OCI-LY7 (cell line): ENCODE measurements around the gene CGN. TPM values are rescaled to one million over a fixed set of nuclear protein-coding genes. Genes with fewer than 3 reads are reported as not detected.

Source experiments
- BruUV-seq: library from RNA; stranded (reverse); fragments of 400-500 nt; replicated peaks from 2 replicates; lab custom pipeline; 2021; lab: Mats Ljungman, UMichigan
- CTCF ChIA-PET: fragments of 300-600 bp; sonication (Branson Sonifier 250); formaldehyde crosslinking; loops from one replicate; lab custom pipeline; 2022; ENCODE audit warnings: antibody characterized with exemption; ENCODE audit not compliant: unreplicated experiment; lab: Charles Lee
- POLR2A ChIA-PET: fragments of 300-600 bp; sonication (Branson Sonifier 250); formaldehyde crosslinking; loops from one replicate; lab custom pipeline; 2022; ENCODE audit warnings: antibody characterized with exemption; lab: Charles Lee
- DNase-seq: peaks from one replicate; pipeline ENCODE4 v3.0.0-alpha.2; 2015; ENCODE audit warnings: low spot score
- H2AFZ ChIP-seq: fragments of 200-600 bp; sonication (generic), shearing (Covaris generic); 2 replicates; pipeline ENCODE4 v1.6.1; 2014; ENCODE audit warnings: mild to moderate bottlenecking, antibody characterized with exemption, low read length, moderate library complexity
- H3K27ac ChIP-seq: fragments of 200-600 bp; sonication (generic); 2 replicates; pipeline ENCODE4 v1.5.1; 2014; ENCODE audit warnings: mixed run types, low read depth, mild to moderate bottlenecking, moderate library complexity, low read length, inconsistent platforms; ENCODE audit not compliant: poor library complexity, severe bottlenecking
- H3K36me3 ChIP-seq: fragments of 200-600 bp; sonication (generic); 2 replicates; pipeline ENCODE4 v1.6.1; 2014; ENCODE audit warnings: mild to moderate bottlenecking, antibody characterized with exemption, low read length, moderate library complexity, mixed read lengths; ENCODE audit not compliant: insufficient read depth
- H3K4me1 ChIP-seq: fragments of 200-600 bp; sonication (generic); 2 replicates; pipeline ENCODE4 v1.5.1; 2014; ENCODE audit warnings: mild to moderate bottlenecking, low read length; ENCODE audit not compliant: insufficient read depth, poor library complexity, severe bottlenecking
- H3K4me2 ChIP-seq: fragments of 200-600 bp; sonication (generic); 2 replicates; pipeline ENCODE4 v1.6.1; 2014; ENCODE audit warnings: mild to moderate bottlenecking, low read length
- H3K4me3 ChIP-seq: fragments of 200-600 bp; sonication (generic); 2 replicates; pipeline ENCODE4 v1.5.1; 2014; ENCODE audit warnings: mild to moderate bottlenecking, low read depth, low read length; ENCODE audit not compliant: poor library complexity, severe bottlenecking
- H3K79me2 ChIP-seq: fragments of 200-600 bp; sonication (generic); 2 replicates; pipeline ENCODE4 v1.6.1; 2016; ENCODE audit warnings: low read depth, mild to moderate bottlenecking, low read length, moderate library complexity, mixed read lengths; ENCODE audit not compliant: insufficient read depth
- H3K9me2 ChIP-seq: fragments of 200-600 bp; sonication (generic); 2 replicates; pipeline ENCODE4 v1.6.1; 2016; ENCODE audit warnings: mild to moderate bottlenecking, low read length, mixed read lengths; ENCODE audit not compliant: insufficient read depth
- H3K9me3 ChIP-seq: fragments of 200-600 bp; sonication (generic); 2 replicates; pipeline ENCODE4 v1.6.1; 2014; ENCODE audit warnings: mild to moderate bottlenecking, mixed run types, low read length, mixed read lengths
- H4K20me1 ChIP-seq: fragments of 200-600 bp; sonication (generic); 2 replicates; pipeline ENCODE4 v1.6.1; 2014; ENCODE audit warnings: mild to moderate bottlenecking, antibody characterized with exemption, low read length, moderate library complexity, mixed read lengths; ENCODE audit not compliant: insufficient read depth
- CTCF ChIP-seq: fragments of 200-600 bp; sonication (generic); conservative IDR thresholded peaks from 2 replicates; pipeline ENCODE4 v1.5.1; 2014; ENCODE audit warnings: mild to moderate bottlenecking, antibody characterized with exemption, low read length, moderate library complexity, mixed read lengths
- EZH2phosphoT487 ChIP-seq: fragments of 200-600 bp; sonication (generic); IDR thresholded peaks from 2 replicates; pipeline ENCODE4 v1.6.1; 2018; ENCODE audit warnings: low read depth, borderline replicate concordance, mild to moderate bottlenecking, mixed run types, antibody characterized with exemption, low read length, moderate library complexity, mixed read lengths
- intact Hi-C: fragments of 100-400 bp; cut with micrococcal nuclease; formaldehyde crosslinking; loops from one replicate; pipeline ENCODE4 v1.10.0; 2022; ENCODE audit not compliant: unreplicated experiment
- total RNA-seq, 2 experiments: library from RNA; depleted of rRNA in 1 of 2; stranded (reverse); fragments of >200 nt in 1 of 2; shearing (Covaris generic) in 1 of 2; gene quantifications; 2 replicates each; pipeline ENCODE4 v1.2.3, GENCODE V29; 2014 to 2022

The CGN gene
- total RNA-seq, 2 experiments from 2014 or later, result 1.7 to 5.5 TPM

GRCh38 chr1:151509350-151510019, 1.7 kb upstream of the CGN start:
- no peaks in the 10 kb centered on the region for H3K9me3 ChIP-seq
- no peak overlapping the region for H3K4me2 ChIP-seq
- ChIA-PET POLR2A (no interaction called here), CTCF (no interaction called here)
- H3K4me3 ChIP-seq, result no peak overlapping the region
- intact Hi-C loops, result loop anchor here (5.0 kb wide), 1 partner anchor 162 kb away; the partner anchor contains the start of gene RFX5
- no peak overlapping the region for H3K27ac ChIP-seq
- H3K9me2 ChIP-seq, result no peaks in the 10 kb centered on the region
- BruUV-seq, result no TSS peak
- no peak overlapping the region for H2AFZ ChIP-seq
- peaks cover 32% of the 10 kb centered on the region for H3K4me1 ChIP-seq
- no peaks in the 10 kb centered on the region for H3K79me2 ChIP-seq
- TF ChIP-seq CTCF (no peak), EZH2phosphoT487 (no peak)
- no peaks in the 10 kb centered on the region for H3K36me3 ChIP-seq
- no peaks in the 10 kb centered on the region for H4K20me1 ChIP-seq
- DNase-seq, result no peak

DNA sequence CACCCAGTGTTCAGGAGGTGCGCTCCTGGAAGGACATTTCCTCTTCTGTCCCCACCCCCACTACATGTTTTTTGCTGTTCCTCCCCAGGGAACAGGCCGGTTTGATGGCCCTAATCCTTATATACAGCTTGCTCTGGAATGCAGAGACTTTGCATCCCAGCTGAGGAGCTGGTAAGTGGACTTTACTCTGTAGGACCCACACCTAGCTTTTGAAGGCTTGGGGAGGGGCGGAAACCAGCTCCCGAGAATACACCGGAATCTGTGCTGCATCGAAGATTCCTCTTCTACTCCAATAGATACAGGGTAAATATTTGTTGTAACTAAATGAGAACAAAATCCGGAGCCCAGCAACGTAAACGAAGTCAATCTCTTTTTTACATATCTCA, 1.2 kb upstream of the CGN start:
- H4K20me1 ChIP-seq, result no peaks in the 10 kb centered on the region
- H3K36me3 ChIP-seq, result no peaks in the 10 kb centered on the region
- BruUV-seq, result no TSS peak
- H3K79me2 ChIP-seq, result no peaks in the 10 kb centered on the region
- intact Hi-C loops, result loop anchor here (5.0 kb wide), 1 partner anchor 163 kb away; the partner anchor contains the start of gene RFX5
- peak overlapping the region; percentile 93 for H2AFZ ChIP-seq
- H3K4me3 ChIP-seq, result peak overlapping the region; percentile 69
- H3K9me2 ChIP-seq, result no peaks in the 10 kb centered on the region
- H3K4me2 ChIP-seq, result peak overlapping the region; percentile 73
- no peaks in the 10 kb centered on the region for H3K9me3 ChIP-seq
- peaks cover 32% of the 10 kb centered on the region for H3K4me1 ChIP-seq
- ChIA-PET CTCF (interaction anchor here (0.8 kb wide), 1 partner anchor 11 kb away, joined by 3 read pairs; no protein-coding TSS in a partner anchor), POLR2A (interaction anchor here (0.6 kb wide), 1 partner anchor 10 kb away, joined by 4 read pairs; no protein-coding TSS in a partner anchor)
- H3K27ac ChIP-seq, result no peak overlapping the region
- TF ChIP-seq CTCF (no peak), EZH2phosphoT487 (no peak)
- no peak for DNase-seq

DNA sequence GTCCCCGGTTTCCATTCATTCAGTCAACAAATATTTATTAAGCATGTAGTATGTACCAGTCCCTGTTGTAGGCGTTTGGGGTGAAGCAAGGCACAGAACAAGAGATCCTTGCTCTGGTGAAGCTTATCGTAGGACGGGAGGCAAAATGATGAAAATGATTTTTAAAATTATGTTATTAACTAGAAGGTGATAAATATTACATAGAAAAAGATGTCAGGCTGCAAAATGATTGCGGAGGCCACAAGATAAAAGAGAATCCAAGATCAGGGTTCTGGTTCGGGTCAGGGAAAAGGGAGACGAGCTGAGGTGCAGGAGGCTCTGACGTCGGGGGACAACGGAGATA, 602 bp upstream of the CGN start:
- H3K4me2 ChIP-seq, result peak overlapping the region; percentile 73
- peak overlapping the region; percentile 19 for H3K27ac ChIP-seq
- H3K4me3 ChIP-seq, result peak overlapping the region; percentile 69
- H3K79me2 ChIP-seq, result no peaks in the 10 kb centered on the region
- POLR2A ChIA-PET, result interaction anchor here (0.5 to 1.4 kb wide), 6 partner anchors 9 to 173 kb away, joined by 3 to 4 read pairs (median 3); no protein-coding TSS in a partner anchor
- TF ChIP-seq CTCF (no peak), EZH2phosphoT487 (no peak)
- peak overlapping the region; percentile 93 for H2AFZ ChIP-seq
- intact Hi-C loops, result loop anchor here (5.0 kb wide), 1 partner anchor 163 kb away; the partner anchor contains the start of gene RFX5
- H3K36me3 ChIP-seq, result no peaks in the 10 kb centered on the region
- H3K9me3 ChIP-seq, result no peaks in the 10 kb centered on the region
- BruUV-seq, result no TSS peak
- H3K9me2 ChIP-seq, result no peaks in the 10 kb centered on the region
- CTCF ChIA-PET, result interaction anchor here (0.8 kb wide), 1 partner anchor 11 kb away, joined by 3 read pairs; no protein-coding TSS in a partner anchor
- no peak for DNase-seq
- no peaks in the 10 kb centered on the region for H4K20me1 ChIP-seq
- H3K4me1 ChIP-seq, result peaks cover 32% of the 10 kb centered on the region
